NCI-H1694 (cell line): ENCODE data around the gene CDX1.

Experiments used
- DNase-seq: peaks from one replicate; lab custom pipeline; 2025; lab: John Stamatoyannopoulos, UW

The CDX1 gene

DNA sequence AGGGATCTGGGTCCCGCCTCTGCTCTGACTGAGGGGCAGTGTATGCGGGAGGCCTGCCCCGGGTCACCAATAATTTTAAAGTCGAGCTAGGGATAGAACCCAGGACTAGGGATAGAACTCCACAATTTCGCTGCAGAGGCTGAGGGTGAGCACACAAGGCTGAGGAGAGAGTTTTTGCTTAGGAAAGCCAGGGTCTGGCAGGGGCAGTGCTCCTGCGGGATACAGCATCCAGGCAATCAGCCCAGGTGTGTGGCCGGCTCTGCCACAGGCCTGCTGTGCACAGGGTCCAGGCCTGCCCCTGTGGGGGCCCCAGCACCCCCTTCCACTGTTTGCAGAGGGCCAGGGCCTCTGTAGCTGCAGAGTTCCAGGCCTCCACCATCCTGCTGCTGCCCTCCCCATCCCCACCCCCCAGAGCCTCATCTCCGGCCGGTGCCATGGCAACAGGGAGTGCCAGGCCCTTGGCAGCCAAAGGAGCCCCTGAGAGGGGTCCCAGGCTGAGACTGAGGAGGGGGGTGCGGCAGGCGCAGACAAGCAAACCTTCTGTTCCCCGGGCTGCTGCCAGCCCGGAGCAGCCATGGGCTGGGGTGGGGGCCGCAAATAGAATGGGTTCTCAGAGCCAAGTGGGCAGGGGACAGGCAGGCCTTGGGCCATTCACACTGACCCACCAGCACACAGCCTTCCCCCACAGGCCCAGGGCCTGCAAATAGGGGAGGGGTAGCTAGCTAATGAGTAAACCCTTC lies 19.5 kb upstream of the CDX1 start:
- DNase-seq = peak; percentile 15

DNA sequence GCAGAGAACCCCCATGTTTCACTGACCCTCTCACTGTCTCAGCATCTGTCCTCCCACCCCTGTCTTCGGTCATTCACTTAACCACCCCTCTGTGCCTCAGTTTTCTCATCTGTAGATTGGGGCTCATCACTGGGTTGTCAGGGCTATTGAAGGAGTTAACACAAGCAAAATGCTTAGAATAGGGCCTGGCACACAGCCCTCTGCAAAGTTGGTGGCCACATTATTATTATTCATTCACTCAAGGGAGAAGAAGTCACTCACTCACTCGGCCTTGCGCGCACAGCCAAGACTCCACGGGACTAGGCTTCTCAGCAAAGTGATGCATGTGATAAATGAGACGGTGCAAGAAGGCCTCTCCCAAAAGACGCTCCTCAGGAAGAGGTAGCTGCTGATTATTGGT lies 18.9 kb upstream of the CDX1 start:
- no peak for DNase-seq

DNA sequence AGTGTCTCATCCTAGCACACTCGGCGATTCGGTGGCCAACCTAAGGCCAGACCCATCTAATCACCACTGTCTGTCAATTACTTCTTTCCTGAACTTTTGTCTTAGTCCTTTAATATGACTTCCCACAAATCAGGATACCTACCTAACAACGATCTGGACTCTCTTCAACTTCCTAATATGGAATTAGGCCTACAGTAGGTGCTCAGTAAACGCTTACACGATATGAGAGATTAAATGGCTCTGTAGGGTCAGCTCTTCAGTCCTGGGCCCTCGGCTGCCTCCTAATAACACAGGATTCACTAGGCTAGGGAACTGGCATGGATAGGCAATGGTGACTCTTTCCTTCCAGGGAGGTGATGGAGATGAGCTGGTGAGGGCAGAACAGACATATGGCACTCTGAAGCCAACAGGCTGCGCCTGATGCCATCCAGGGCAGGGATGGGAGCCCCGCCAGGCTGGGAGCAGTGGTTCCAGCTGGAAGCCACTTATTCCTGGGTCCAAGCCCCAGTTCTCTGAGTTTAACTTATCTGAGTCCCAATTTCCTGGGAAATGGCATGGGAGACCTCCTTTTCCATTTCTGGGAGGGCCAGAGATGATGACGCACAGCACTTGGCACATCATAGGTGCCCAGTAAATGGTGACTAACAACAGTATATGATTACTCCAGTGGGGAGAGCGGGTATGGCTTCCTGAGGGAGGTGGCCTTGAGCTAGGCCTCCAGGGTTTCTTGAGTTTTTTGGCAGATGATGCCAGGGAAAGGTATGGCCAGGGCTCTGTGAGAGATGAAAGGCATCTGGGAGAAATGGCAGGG lies 18.3 kb upstream of the CDX1 start:
- DNase-seq = peak; percentile 52

- no peak for DNase-seq
These were observed 17.0 kb upstream of the CDX1 start for GRCh38 chr5:150149618-150150017.

GRCh38 chr5:150152636-150153462 lies 13.7 kb upstream of the CDX1 start:
- DNase-seq = no peak

DNA sequence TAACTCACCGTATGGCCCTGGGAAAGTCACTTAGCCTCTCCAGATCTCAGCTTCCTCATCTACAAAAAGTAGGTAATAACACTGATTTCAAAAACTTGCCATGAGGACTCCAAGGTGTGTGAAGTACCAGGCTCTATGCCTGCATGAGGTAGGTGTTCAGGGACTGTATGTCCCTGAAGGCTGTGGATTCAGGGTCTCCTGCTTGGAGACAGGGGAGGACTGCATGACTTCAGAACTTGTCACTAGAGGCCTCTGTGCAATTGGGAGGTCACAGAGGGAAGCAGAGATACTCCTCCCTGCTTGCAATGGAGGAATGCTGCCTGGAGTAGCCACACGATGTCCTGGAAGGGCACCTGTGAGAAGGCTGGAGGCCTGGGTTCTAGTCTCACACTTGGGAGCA lies 13.1 kb upstream of the CDX1 start:
- DNase-seq = no peak

- no peak for DNase-seq
These were observed 12.5 kb upstream of the CDX1 start for GRCh38 chr5:150153957-150154617.

- no peak for DNase-seq
These were observed 11.9 kb upstream of the CDX1 start for GRCh38 chr5:150154618-150155128.

DNA sequence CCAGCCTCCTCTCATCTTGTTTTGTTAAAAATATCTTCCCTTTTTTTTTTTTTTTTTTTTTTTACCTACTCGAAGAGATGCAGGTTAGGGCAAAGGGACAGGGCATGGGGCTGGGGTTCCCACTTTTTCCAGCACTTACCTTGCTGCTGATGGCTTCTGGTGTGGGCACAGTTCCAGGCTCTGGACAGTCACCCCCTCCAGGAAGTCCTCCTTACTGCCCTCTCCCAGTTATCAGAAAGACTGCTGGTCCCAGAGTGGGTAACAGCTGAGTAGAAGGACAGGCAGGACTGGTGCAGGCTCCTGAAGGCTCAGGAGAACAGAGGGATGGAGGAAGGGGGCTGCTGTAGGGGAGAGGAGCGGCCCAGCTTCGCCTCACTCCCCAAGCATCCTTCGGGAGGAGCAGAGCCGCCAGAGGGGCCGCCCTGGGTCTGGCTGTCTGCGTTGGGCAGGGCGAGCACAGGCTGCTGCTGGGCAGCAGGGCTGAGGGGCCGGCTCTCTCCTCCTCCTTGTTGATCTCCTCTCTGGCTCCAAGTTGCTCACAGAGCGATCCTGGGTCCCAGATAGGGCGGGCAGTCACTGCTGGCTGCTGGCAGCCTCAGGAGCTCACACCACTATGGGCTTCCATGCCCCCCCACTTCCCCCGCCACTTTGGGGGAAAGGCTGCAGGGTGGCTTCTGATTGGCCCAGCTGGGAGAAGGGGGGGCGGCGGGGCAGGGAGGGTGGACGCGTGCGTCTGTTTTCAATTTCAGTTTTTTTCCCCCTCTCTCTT lies 11.1 kb upstream of the CDX1 start, which contains the start of gene PDGFRB:
TSS of gene PDGFRB (minus strand) at position 588 of the 769 bp plus-strand sequence. CDS start 18,798 bp downstream, outside the sequence.
- DNase-seq = no peak

DNA sequence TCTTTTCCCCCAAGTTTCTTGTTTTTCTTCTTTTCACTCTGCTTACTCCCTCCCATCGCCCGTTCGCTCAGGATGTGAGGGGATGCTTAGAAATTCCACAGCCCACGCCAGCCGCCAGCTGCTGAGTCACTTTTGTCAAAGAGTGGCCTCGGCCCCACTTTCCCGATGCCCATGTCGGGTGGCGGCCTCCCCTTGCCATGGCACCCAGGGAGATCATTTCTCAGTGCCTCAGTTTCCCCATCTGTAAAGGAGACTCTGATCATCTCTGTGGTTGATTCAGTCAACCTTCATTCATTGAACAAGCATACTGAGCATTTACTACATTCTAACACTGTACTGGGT lies 10.6 kb upstream of the CDX1 start:
- DNase-seq = no peak

GRCh38 chr5:150156540-150156939 lies 10.0 kb upstream of the CDX1 start:
- DNase-seq = no peak

DNA sequence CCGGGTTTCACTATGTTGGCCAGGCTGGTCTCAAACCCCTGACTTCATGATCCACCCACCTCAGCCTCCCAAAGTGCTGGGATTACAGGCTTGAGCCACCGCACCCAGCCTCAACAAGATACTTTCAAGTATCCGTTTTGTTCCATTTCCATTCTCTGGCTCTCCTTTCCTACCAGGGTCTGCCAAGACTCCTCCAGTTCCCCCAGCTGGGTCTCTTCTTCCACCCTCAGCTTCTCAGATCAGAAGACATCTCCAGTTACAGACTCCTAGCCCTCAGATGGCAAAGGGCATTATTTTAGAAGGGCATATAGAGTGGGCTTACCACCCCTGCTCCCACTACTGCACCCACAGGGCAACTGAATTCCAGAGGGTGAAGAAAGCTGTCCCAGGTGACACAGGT lies 9.4 kb upstream of the CDX1 start:
- no peak for DNase-seq

DNA sequence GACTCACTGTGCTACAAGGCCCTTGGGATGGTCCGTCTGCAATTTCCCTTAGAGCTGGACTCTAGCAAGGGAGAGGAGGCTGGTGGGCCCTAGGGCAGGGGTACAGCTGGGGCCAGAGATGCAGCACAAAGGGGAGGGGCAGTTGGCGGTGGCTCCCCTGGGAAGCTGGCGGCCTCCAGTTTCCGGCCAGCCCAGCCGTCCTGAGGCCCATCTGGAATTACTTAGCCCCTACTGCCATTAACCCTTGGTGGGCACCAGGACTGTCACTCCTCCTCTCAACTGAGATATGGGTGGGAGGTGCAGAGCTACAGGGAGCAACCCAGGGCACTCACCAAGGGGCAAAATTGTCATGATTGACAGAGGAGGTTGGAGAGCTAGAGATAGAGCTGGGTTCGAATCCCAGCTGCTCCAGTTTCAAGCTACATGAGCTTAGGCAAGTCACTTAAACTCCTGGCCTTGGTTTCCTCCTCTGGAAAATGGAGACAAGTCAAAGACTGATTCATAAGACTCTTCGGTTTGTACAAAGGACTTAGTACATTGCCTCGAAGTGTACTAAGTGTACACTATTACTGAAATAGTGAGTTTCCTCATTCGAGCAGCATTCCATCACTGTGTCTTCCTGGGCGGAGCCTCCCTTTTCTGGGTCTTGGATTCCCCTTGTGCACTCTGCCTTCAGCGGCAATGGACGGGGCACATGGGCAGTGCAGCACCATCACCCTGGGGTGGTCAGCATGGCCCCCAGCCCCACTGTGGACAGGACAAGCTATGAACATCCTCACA lies 8.2 kb upstream of the CDX1 start:
- DNase-seq = no peak

DNA sequence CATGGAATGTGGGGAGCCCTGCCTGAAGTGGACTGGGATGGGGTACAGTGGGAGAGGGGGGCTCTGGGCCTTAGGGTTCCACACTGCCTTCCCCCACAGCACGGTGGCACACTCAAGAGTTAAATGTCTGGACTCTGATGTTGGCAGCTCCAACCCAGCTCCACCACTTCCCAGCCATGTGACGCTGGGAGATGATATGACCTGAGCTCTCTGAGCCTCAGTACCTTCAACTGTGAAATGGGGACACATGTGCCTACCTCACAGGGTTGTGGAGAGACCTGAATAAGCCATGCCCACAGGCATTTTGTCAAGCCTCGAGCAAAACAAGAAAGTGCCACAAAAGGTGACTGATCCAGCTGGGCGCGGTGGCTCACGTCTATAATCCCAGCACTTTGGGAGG lies 7.5 kb upstream of the CDX1 start:
- no peak for DNase-seq

- no peak for DNase-seq
These were observed 6.8 kb upstream of the CDX1 start for GRCh38 chr5:150159741-150160179.

DNA sequence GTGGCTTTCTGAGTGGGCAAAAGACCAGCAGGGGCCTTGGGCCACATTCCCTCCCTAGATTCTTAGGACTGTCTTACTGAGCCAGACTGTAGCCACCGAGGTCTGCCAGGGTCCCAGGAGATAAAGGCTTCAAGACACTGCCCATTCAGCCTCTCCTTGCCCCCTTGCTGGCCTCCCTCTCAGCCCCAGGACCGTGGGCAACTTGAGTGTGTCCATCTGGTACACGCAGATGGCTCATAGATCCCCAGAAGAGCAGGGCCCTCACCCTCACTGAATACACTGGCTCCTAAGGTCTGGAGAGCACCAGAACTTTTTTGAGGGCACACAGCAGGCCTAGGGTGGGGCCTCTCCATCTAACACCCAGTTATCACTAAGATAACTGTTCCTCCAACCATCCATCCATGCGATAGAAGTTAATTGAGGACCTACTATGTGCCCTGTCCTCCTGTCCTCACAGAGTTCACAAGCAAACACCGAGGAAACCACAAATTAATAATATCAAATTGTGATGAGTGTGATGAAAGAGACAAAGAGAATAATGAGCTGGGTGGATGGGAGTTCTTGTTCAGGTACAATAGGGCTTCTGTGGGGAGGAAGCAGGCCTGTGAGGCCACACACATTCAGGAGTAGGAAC lies 6.0 kb upstream of the CDX1 start:
- DNase-seq = no peak

- DNase-seq = peak; percentile 66
These were observed 5.1 kb upstream of the CDX1 start for GRCh38 chr5:150161242-150162141.

GRCh38 chr5:150162142-150162513 lies 4.5 kb upstream of the CDX1 start:
- DNase-seq = no peak

DNA sequence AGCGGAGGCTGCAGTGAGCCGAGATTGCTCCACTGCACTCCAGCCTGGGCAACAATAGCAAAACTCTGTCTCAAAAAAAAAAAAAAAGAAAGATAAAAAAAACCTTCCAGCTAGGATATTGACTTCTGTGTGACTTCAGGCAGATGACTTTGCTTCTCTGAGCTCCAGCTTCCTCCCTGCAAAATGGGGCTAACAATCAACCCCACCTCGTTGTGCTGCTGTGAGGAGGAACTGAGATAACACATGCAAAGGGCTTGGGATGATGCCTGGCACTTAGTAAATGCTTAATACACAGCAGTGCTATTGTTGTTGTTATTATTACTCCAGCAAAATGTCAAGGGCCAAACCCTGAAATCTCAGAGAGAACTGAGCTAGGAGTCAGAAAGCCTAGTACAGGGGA lies 3.5 kb upstream of the CDX1 start:
- DNase-seq = no peak
